Daoy (cell line): ENCODE results near the gene BSN. TPM values are rescaled to one million over a fixed set of nuclear protein-coding genes. Genes with fewer than 3 reads are reported as not detected.

Experiments used
- DNase-seq: peaks from one replicate; pipeline ENCODE4 v3.0.0-alpha.2; 2015; ENCODE audit warnings: low read depth
- total RNA-seq: library from RNA; depleted of rRNA; stranded (reverse); fragments of >200 nt; shearing (Covaris generic); gene quantifications from 2 replicates; pipeline ENCODE4 v1.2.3, GENCODE V29; 2014

BSN gene
- total RNA-seq, 1 experiment from 2014 or later = 0.29 TPM

DNA sequence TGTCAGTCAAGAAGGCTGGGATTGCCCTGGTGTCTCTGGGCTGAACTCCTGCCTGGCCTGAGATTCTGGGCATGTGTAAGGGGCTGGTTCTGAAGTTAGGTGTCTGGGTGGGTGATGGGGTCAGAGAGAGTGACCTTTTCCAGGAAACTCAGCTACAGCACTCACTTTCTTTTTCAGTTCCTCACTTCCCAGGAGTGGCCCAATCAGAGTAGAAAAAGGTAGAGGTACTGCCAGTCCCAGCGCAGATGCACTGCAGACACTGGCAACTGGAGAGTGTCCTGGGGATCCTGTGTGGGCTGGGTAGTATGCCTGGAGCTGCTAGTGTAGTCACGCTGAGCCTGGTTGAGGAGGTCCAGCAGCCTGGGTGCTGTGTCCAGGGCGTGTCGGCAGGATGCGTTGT, 73.4 kb downstream of the BSN start:
- no peak for DNase-seq

DNA sequence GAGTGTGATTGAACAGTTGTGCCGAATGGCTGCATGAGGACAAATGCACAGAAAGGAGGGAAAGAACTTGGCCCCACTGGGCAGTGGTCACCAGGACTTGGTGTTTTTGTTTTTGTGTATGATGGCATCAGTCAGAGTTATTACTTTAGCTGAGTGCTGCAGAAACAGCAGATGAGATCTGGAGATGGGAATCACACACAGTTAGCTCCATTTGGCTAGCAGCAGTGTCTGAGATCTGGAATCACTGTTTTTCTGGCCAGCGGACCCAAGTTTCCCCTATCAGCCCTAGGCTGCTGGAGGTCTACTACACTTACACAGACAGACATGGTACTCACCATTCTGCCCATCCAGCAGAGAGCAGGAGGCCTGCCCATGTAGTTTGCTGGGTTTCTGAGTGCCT, 74.0 kb downstream of the BSN start:
- no peak for DNase-seq

DNA sequence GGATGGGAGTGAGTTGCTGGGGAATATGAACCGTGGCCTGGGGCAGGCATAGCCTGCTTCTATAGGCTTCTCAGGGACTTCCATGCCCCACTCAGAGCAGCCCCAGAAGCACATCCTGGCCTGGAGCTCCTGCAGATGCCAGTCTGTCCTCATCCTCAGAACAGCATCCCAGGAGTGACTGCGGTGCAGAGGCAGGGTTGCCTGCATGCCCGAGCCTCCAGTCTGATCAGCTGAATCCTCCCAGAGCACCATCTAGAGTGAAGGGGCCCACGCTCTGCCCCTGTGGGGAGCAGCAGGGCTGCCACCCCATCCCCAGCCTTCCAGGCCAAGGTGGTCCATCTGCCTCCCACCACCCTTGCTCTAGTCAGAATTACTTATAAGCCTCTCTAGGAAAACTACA, 75.2 kb downstream of the BSN start:
- no peak for DNase-seq

DNA sequence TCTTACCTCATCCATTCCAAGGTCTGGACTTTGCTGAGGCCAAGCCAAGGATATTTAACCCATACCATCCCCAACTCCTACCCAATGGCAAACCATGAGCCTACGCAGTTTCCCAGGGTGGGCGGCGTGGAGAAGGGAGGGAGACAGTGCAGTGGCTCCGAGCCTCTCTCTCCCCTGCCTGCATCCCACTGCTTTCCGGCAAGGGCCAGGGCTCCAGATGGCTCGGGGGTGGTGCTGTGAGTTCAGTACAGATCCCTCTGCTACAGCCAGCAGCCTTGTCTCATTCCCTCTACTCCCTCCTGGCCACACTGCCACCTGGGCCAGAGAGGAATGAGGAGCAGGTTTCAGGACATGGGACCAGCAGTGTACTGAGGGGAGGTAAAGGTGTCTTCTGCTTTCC, 75.6 kb downstream of the BSN start:
- no peak for DNase-seq

DNA sequence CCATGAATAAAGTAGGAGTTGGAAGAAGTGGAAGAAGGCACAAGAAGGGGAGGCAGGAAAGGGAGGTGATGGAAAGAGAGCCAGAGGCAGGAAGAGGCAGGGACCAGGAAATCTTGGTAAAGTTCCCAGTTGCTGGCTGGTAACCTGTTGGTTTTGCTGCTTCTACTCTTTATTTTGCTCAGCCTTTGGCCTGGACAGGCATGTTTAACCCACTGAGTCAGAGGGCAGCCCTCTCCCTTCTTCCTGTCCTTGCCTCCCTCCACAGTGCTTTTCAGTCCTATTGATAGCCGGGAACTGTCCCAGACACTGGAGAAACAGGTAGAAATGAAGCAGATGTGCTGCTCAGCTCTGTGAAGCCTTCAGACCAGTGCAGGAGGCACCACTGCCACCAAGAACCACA, 76.5 kb downstream of the BSN start:
- DNase-seq = no peak

DNA sequence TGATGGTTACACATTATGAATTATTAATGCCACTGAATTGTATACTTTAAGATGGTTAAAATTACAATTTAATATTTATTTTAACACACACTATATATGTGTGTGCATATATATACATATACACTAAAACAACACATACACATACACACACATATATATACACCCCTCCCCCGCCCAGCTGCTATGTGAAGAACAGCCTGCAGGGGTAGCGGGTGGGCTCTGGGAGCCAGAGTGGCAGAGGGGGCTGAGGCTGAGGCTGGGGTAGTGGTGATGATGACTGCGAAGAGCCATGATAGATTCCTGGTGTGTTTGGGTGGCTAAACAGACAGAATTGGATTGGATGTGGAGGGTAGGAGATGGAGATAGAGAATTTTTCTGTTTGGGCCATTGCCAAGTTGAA, 80.5 kb downstream of the BSN start:
- no peak for DNase-seq

DNA sequence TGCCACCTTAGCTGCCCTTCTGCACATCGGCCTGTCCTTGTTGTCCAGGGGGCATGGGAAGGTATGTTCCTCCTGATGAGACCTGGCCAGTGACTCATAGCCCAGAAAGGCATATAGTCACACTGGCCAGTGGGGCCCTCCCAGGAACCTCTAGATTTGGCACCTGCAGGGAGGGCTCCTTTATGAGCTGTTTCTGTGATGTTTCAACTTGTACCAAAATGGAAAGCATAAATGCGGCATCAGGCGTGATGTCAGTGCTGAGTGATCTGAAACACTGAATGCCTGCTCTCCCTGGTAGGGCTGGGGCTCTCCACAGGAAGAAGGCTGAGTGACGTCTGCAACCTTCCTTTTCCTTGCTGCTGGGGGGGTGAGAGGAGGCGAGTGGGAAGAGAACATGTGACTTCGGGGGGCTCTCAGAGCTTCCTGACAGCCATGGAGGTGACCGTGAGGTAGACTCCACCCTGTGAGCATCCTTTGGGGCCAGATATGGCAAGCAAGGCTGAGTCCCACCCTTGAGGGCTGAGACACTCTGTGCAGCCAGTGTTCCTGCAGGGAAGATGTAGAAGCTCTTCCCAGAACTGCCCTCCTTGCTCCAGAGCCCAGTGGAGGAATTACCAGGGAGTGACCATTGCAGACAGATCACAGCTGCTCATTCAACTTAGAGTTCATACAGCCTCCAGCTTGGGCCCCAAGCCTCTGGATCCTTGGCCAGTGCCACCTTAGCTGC, 82.8 kb downstream of the BSN start:
- no peak for DNase-seq

DNA sequence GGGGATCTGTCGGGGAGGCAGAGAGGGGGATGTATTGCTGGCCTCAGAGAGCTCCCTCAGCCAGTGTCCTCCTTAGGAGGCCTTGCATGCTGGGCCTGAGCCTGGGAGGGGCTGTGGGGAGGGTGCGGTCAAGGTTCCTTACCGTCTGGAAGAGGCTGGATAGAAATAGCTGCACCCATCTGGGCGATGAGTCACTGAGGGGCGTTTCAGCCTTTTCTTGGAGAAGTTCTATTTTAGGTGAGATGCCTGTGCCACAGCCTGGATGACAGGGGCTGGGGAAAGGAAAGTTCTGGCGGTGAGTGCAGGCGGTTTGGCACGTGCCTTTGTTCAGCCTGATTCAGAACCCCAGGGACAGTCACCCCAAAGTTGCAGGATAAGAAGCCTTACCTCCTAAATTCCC, 84.2 kb downstream of the BSN start:
- peak; percentile 73 for DNase-seq

DNA sequence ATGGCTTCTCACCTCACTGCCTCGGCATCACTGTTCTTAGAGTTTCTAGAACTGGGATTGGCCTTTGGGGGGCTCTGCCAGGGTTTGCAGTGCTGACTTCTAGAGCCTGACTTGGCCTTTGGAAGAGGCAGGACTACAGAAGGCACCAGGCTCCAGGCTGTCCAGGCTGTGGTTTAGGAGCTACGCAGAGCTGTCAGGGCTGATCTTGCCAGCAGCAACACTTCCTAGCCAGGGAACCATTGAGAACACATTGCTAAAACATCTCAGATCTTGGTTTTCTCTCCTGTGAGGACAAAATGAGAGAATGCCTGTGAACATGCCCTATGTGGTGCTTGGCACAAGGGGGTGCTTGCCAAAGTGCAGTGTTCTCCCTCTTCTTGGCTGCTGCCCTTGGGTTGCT, 85.3 kb downstream of the BSN start:
- DNase-seq = no peak

DNA sequence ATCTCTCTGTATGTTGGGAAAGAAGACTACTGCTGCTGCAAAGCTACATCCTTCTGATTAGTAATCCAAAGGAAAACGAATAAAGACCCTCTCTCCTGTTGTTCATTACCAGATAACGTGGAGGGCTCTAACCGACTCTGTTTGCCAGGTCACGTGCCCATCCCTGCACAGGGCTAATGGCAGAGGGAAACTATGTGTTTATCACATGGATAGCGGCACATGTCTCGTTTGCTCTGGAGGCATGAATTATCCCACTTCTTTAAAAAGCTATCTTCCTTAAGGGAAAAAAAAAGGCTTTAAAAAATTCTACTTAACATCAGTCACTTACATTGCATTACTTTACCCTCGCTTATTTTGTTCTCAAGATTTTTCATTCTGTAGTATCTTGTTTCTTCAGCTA, 87.0 kb downstream of the BSN start:
- DNase-seq = no peak

DNA sequence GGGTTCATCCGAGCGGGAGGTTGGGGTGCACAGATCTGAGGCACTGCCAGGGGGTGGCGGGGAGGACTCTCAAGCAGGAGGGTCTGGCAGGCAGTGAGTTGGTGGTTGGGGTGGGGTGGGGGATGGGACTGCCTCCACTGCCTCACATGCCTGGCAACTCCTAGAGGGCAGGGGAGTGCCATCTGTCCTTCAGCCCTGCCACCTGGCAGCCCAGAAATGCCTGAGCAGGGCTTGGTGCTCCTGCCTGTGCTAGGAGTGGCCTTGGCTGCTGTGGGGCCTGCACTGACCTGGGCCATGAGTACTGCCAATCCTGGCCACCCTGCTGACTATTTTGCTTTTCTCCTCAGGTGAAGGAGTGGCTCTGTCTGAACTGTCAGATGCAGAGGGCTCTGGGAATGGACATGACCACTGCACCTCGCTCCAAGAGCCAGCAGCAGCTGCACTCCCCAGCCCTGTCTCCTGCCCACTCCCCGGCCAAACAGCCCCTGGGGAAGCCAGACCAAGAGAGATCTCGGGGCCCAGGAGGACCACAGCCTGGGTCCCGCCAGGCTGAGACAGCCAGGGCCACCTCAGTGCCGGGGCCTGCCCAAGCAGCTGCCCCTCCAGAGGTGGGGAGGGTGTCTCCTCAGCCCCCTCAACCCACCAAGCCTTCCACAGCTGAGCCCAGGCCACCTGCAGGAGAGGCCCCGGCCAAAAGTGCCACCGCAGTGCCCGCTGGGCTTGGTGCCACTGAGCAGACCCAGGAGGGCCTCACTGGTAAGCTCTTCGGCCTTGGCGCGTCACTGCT, 87.8 kb downstream of the BSN start:
- no peak for DNase-seq

DNA sequence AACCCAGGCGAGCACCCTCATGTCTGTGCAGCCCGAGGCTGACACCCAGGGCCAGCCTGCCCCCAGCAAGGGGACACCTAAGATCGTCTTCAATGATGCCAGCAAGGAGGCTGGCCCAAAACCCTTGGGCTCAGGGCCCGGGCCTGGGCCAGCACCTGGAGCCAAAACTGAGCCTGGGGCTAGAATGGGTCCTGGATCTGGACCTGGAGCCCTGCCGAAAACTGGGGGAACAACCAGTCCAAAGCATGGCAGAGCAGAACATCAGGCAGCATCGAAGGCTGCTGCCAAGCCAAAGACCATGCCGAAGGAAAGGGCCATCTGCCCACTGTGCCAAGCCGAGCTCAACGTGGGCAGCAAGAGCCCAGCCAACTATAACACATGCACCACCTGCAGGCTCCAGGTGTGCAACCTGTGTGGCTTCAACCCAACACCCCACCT, 88.5 kb downstream of the BSN start:
- no peak for DNase-seq

DNA sequence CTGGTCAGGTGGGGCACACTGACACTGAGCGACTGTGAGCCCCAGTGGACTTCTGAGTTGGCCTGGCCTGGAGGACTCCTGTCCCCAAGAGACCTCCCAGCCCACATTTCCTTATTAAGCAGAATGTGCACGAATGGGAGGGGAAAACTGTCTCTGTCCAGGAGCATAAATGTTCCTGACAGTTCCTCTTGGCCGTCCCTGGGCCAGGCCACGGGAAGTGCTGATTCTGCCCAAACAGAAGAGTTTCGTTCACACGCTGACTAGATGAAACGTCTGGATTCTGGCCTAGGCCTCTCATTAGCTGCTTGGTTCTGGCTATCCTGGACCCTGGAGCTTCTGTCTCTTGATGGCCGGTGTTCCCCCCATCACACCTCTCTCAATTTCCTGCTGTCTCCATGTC, 90.4 kb downstream of the BSN start:
- DNase-seq = no peak

DNA sequence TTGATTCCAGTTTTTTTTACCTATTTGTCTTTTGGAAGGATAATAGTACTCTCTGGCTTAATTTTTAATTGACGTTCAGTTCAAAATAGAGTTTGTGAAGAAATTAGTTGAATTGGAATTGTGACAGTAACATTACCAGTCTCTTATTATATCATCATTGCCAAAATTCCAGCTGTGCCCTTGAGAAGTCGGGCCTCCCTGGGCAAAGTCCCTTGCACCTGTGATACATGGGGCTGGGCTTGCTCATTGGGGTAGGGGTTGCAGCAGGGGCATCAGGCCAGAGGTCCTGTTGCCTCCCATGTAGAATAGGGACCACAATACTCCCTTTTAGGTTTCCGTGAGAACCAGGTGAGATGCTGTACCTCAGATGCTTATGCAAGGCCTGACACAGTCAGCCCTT, 92.0 kb downstream of the BSN start:
- no peak for DNase-seq

DNA sequence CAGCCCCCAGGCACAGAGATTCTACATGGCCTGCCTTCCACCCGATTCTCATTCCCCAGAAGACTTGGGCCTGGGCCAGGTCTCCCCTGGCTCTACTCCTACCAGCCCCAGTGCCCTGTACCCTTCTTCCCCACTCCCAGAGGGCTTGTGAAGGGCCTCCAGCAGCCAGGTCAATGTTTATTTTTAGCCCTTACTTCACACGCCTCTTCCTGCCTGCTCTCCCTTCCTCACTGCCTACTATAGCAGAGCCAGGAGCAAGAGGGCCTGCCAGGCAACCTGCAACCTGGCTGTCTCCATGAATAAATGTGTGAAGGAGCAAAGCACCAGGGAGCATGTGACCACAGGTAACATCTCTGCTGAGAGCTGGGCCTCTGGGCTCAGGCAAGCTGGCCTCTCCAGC, 93.5 kb downstream of the BSN start:
- no peak for DNase-seq

DNA sequence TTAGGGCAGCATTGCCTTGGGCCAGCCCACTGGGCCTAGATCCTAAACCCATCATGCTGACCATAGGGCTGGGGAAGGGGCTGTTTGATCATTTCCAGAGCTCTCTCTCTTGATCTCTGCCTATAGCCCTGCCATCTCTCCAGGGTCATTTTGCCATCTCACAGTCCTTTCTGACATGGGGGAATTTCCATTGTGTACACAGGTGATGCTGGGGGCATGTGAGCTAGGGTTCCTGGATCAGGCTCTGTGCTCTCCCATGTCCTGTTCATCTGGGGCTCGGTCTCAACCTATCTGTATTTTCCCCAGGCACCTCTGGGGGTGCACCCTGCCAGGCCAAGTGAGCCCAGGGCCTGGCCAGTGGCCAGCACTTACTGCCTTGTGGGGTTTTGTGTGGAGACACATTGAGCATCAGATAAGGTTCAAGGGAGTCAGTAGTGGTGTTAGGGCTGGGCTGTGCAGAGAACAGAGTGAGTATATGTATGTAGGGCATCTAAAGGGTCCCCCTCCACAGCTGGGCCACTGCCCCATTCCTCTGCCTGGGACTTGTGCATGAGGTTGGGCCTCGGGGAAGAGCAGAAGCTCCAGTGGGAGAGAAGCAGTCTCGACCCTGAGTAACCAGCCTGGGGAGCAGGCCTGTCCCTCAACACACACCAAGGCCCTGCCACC, 94.2 kb downstream of the BSN start:
- DNase-seq = no peak

DNA sequence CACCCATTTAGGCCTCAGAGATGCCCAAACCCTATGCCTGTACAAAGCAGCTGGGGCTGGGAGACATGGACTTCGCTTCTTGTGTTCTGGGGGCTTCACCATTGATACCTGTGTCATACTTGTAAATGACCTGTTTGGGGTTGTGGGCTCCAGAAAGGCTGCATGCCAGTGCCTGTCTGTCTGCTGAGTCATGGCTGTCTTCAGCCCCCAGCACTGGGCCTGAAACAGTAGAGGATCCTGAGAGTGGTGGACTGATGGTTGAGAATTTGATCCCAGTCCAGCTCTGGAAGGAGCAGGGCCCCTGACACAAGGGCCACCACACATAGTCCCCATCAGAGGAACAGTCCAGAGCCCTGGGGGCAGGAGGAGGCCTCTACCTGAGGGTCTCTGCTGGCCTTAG, 95.3 kb downstream of the BSN start:
- DNase-seq = no peak

DNA sequence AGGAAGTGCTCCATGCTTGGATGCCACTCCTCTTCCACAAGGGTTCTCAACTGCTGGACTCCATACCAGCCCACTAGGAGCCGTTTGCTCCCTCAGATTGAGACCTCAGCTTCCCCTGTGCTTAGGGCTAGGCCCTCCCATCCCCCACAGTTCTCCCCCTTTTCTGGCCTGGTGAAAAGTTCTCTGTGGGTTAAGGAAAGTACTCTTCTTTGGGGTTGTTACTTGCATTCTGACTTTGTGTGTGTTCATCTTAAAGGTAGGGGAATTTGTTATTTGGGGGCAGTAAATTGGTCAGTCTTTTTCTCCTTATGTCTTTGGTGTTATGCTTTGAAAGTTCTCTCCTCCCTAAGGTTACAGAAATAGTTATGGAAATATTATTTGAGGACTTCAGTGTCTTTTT, 95.9 kb downstream of the BSN start:
- no peak for DNase-seq

DNA sequence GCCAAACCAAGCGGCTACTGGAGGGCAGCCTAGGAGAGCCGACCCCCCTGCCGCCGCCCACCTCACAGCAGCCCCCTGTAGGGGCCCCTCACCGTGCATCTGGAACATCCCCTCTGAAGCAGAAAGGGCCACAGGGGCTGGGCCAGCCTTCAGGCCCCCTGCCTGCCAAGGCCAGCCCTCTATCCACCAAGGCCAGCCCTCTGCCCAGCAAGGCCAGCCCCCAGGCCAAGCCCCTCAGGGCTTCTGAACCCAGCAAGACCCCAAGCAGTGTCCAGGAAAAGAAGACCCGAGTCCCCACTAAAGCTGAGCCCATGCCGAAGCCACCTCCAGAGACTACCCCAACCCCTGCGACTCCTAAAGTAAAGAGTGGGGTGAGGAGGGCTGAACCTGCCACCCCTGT, 96.4 kb downstream of the BSN start:
- DNase-seq = no peak

DNA sequence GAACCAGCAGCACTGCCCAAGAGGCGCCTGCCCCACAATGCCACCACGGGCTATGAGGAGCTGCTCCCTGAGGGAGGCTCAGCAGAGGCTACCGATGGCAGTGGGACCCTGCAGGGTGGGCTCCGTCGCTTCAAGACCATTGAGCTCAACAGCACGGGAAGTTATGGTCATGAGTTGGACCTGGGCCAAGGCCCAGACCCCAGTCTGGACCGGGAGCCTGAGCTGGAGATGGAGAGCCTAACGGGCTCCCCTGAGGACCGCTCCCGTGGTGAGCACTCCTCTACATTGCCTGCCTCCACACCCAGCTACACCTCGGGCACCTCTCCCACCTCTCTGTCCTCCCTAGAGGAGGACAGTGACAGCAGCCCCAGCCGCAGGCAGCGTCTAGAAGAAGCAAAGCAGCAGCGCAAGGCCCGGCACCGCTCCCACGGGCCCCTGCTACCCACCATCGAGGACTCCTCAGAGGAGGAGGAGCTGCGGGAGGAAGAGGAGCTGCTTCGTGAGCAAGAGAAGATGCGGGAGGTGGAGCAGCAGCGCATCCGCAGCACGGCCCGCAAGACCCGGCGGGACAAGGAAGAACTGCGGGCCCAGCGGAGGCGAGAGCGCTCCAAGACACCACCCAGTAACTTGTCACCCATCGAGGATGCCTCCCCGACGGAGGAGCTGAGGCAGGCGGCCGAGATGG, 98.1 kb downstream of the BSN start:
- no peak for DNase-seq

DNA sequence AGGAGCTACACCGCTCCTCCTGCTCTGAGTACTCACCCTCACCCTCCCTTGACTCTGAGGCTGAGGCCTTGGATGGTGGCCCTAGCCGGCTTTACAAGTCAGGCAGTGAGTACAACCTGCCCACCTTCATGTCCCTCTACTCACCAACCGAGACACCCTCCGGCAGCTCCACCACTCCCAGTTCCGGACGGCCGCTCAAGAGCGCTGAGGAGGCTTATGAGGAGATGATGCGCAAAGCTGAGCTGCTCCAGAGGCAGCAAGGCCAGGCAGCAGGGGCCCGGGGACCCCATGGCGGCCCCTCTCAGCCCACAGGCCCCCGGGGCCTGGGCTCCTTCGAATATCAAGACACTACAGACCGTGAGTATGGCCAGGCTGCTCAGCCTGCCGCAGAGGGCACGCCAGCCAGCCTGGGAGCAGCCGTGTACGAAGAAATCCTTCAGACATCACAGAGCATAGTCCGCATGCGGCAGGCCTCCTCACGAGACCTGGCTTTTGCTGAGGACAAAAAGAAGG, 98.7 kb downstream of the BSN start:
- DNase-seq = no peak

DNA sequence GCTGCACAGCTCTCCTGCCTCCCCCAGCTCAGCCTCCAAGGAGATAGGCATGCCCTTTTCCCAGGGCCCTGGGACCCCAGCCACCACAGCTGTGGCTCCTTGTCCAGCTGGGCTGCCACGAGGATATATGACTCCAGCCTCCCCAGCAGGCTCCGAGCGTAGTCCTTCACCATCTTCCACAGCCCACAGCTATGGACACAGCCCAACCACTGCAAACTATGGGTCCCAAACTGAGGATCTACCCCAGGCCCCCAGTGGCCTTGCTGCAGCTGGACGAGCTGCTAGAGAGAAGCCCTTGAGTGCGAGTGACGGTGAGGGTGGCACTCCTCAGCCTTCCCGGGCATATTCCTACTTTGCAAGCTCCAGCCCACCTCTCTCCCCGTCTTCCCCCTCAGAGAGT, 99.3 kb downstream of the BSN start:
- DNase-seq = no peak
